Activated naive CD4-positive, alpha-beta T cell treated with anti-CD3 and anti-CD28 coated beads, Interleukin-2, amount 50 U/mL, for 24 hours (primary cell): ENCODE results near the gene ZNRF1.
"Not testable (repeated sequence)": the region's sequence is repeated elsewhere in the genome, so short reads cannot be mapped to it uniquely, and the experiment has no call there.

ENCODE experiments used
- H3K27ac Mint-ChIP-seq: one replicate; pipeline ENCODE4 v1.8.0; 2021; ENCODE audit warnings: mild to moderate bottlenecking, mixed read lengths
- H3K27me3 Mint-ChIP-seq: one replicate; pipeline ENCODE4 v1.8.0; 2021; ENCODE audit warnings: mixed read lengths
- H3K36me3 Mint-ChIP-seq: one replicate; pipeline ENCODE4 v1.8.0; 2021; ENCODE audit warnings: mixed read lengths
- H3K4me1 Mint-ChIP-seq: one replicate; pipeline ENCODE4 v1.8.0; 2021; ENCODE audit warnings: mixed read lengths
- H3K4me3 Mint-ChIP-seq: one replicate; pipeline ENCODE4 v1.8.0; 2021; ENCODE audit warnings: mild to moderate bottlenecking, mixed read lengths
- H3K9me3 Mint-ChIP-seq: one replicate; pipeline ENCODE4 v1.8.0; 2021; ENCODE audit warnings: mixed read lengths

The ZNRF1 gene

GRCh38 chr16:74991593-74992403 is 7.0 kb upstream of the ZNRF1 start:
- Mint-ChIP-seq H3K9me3 (no peaks in the 10 kb centered on the region), H3K4me1 (no peaks in the 10 kb centered on the region), H3K27ac (no peak overlapping the region), H3K4me3 (no peak overlapping the region), H3K36me3 (no peaks in the 10 kb centered on the region), H3K27me3 (peaks cover 2% of the 10 kb centered on the region)

DNA sequence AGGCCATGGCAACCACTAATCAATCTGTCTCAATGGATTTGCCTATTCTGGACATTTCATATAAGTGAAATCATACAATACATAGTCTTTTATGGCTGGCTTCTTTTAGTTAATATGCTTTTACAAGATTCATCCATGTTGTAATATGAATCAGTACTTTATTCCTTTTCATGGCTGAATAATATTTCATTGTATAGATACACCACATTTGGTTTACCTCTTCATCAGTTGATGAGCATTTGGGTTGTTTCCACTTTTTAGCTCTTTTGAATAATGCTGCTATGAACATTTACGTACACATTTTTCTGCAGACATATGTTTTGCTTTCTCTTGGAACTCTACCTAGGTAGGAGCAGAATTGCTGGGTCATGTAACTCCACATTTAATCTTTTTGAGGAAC is 2.8 kb upstream of the ZNRF1 start:
- Mint-ChIP-seq H3K27ac (no peak overlapping the region), H3K4me3 (no peak overlapping the region), H3K36me3 (no peaks in the 10 kb centered on the region), H3K9me3 (no peaks in the 10 kb centered on the region), H3K27me3 (peaks cover 2% of the 10 kb centered on the region), H3K4me1 (peaks cover 10% of the 10 kb centered on the region)

- Mint-ChIP-seq H3K27me3 (peaks cover 2% of the 10 kb centered on the region), H3K9me3 (no peaks in the 10 kb centered on the region), H3K36me3 (no peaks in the 10 kb centered on the region)
Observed at GRCh38 chr16:74997042-74997491, 1.8 kb upstream of the ZNRF1 start.

GRCh38 chr16:74999219-74999608 is 390 bp downstream of the ZNRF1 start:
- Mint-ChIP-seq H3K27ac (peak overlapping the region; percentile 10), H3K36me3 (no peaks in the 10 kb centered on the region), H3K4me1 (peaks cover 10% of the 10 kb centered on the region), H3K4me3 (peak overlapping the region; percentile 74), H3K9me3 (no peaks in the 10 kb centered on the region), H3K27me3 (peaks cover 2% of the 10 kb centered on the region)

More at GRCh38 chr16:74997042-74997491, 1.8 kb upstream of the ZNRF1 start:
- Mint-ChIP-seq H3K27ac (peak overlapping the region; percentile 21), H3K4me1 (peaks cover 10% of the 10 kb centered on the region), H3K4me3 (no peak overlapping the region)

- Mint-ChIP-seq H3K9me3 (no peaks in the 10 kb centered on the region), H3K4me1 (peaks cover 10% of the 10 kb centered on the region), H3K27ac (peak overlapping the region; percentile 31), H3K36me3 (no peaks in the 10 kb centered on the region), H3K27me3 (peaks cover 2% of the 10 kb centered on the region), H3K4me3 (peak overlapping the region; percentile 82)
Observed at GRCh38 chr16:74999609-75000480, 1.0 kb downstream of the ZNRF1 start.

GRCh38 chr16:75000481-75001081 is 1.8 kb downstream of the ZNRF1 start:
- Mint-ChIP-seq H3K4me1 (peaks cover 10% of the 10 kb centered on the region), H3K27ac (peak overlapping the region; percentile 31), H3K36me3 (no peaks in the 10 kb centered on the region), H3K9me3 (no peaks in the 10 kb centered on the region), H3K4me3 (peak overlapping the region; percentile 82), H3K27me3 (peaks cover 2% of the 10 kb centered on the region)

DNA sequence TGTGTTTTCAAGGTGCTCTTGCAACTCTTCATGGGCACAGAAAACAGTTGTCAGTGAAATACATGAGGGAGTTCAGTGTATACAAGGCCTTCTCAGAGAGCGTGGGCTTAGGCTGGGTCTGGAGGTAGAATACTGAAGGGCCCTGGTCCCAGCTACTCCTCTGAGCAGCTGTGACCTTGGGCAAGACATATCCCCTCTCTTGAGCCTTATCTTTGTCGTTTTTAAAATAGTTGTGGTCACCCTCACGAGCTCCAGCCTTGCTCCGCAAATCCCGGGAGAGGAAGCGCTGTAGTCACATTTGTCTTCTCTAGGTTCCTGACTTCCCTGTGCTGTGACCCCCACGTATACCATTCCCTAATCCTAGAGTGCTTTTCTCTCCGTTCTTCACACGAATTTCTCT is 3.6 kb downstream of the ZNRF1 start:
- H3K36me3 Mint-ChIP-seq = no peaks in the 10 kb centered on the region
- H3K9me3 Mint-ChIP-seq = no peaks in the 10 kb centered on the region
- H3K27ac Mint-ChIP-seq = no peak overlapping the region
- H3K4me1 Mint-ChIP-seq = peaks cover 10% of the 10 kb centered on the region
- H3K4me3 Mint-ChIP-seq = no peak overlapping the region
- no peaks in the 10 kb centered on the region for H3K27me3 Mint-ChIP-seq

DNA sequence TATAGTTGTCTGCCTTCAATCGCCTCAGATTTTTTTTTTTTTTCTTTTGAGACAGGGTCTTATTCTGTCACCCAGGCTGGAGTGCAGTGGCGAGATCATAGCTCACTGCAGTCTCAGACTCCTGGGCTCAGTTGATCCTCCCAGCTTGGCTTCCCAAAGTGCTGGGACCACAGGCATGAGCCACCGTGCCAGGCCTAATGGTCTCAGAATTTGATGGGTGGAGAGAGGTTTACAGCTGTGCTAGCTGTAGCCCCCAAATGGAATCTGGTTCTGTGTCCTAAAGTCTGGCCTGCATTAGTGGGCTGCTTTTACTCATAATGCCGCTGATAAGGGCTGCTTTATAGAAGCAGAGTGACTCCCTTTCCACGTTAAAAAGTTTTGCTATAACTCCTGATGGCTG is 5.1 kb downstream of the ZNRF1 start:
- H3K4me1 Mint-ChIP-seq = peaks cover 6% of the 10 kb centered on the region

DNA sequence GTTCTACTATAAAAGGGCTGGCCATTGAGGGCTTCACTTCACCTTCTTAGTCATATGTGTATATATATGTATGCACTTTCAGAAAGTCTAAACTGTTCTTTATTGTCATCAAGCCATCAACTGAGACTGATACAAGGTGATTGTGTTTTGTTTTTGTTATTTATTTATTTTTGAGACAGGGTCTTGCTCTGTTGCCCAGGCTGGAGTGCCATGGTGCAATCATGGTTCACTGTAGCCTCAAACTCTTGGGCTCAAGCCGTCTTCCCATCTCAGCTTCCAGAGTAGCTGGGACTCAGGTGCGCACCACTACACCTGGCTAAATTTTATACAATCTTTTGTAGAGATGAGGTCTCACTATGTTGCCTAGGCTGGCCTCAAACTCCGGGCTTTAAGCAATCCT is 5.6 kb downstream of the ZNRF1 start:
- Mint-ChIP-seq H3K27me3 (no peaks in the 10 kb centered on the region), H3K4me1 (peaks cover 6% of the 10 kb centered on the region)

More for the DNA sequence above, 5.1 kb downstream of the ZNRF1 start:
- Mint-ChIP-seq H3K36me3 (no peaks in the 10 kb centered on the region), H3K9me3 (no peaks in the 10 kb centered on the region), H3K27ac (no peak overlapping the region), H3K4me3 (no peak overlapping the region), H3K27me3 (no peaks in the 10 kb centered on the region)

GRCh38 chr16:75005697-75006096 is 6.9 kb downstream of the ZNRF1 start:
- H3K27me3 Mint-ChIP-seq = no peaks in the 10 kb centered on the region
- H3K36me3 Mint-ChIP-seq = no peaks in the 10 kb centered on the region
- no peaks in the 10 kb centered on the region for H3K9me3 Mint-ChIP-seq
- no peak overlapping the region for H3K4me3 Mint-ChIP-seq
- H3K27ac Mint-ChIP-seq = no peak overlapping the region
- peaks cover 3% of the 10 kb centered on the region for H3K4me1 Mint-ChIP-seq

More for the DNA sequence above, 5.6 kb downstream of the ZNRF1 start:
- Mint-ChIP-seq H3K36me3 (no peaks in the 10 kb centered on the region), H3K9me3 (no peaks in the 10 kb centered on the region), H3K4me3 (no peak overlapping the region), H3K27ac (no peak overlapping the region)

DNA sequence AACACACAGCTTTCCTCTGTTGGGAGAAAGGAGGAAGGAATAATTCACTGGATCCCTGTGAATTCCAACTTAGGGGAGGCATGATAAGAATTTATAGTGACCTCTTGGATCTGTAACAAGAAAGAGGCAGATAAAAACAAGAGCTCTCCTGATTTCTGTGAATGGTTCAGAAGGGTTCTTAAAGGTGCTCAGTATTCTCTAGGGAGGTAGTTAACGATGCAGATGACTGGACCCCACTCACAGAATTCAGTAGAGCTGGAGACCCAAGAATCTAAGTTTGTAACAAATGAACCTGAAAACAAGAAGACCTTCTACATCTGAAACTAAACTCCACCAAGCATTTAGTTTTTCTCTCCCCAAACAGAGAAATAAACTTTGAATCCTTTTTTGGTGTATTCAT is 8.6 kb downstream of the ZNRF1 start:
- no peak overlapping the region for H3K27ac Mint-ChIP-seq
- H3K4me3 Mint-ChIP-seq = no peak overlapping the region
- no peaks in the 10 kb centered on the region for H3K9me3 Mint-ChIP-seq
- H3K36me3 Mint-ChIP-seq = no peaks in the 10 kb centered on the region
- no peaks in the 10 kb centered on the region for H3K27me3 Mint-ChIP-seq
- H3K4me1 Mint-ChIP-seq = peaks cover 19% of the 10 kb centered on the region

- no peaks in the 10 kb centered on the region for H3K27me3 Mint-ChIP-seq
- H3K36me3 Mint-ChIP-seq = no peaks in the 10 kb centered on the region
- H3K4me3 Mint-ChIP-seq = no peak overlapping the region
- H3K9me3 Mint-ChIP-seq = no peaks in the 10 kb centered on the region
- no peak overlapping the region for H3K27ac Mint-ChIP-seq
- peaks cover 32% of the 10 kb centered on the region for H3K4me1 Mint-ChIP-seq
Observed at GRCh38 chr16:75010427-75010826, 11.6 kb downstream of the ZNRF1 start.

DNA sequence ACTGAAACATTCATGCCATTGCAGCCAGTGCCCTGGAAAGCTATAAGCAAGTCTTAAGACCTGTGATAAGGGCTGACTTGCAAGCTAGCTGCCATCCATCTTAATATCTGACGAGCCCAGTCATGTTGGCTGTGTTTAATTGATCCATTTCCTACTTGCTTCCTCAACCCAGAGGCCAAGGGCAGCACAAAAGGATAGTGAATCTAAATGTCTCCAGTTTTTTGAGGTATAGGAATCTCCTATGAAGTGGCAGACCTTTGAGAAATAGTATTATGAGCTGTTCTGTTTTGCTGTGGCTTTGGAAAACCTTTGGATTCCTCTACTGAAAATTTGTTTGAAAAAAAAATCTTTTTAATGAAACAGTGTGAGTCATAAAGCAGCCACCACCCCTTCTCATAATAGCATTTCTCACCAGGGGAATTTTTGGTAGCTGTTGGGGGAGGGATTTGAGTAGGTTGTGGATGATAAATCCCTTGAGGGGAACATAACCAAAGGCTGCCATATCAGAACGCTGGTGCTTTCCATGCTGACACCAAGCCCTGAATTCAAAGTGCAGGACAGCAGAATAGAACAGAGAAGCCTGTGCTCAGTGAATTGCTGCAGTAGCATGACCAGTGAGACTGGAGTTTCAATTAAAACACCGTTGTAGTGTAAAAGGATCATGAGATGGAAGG is 12.9 kb downstream of the ZNRF1 start:
- H3K36me3 Mint-ChIP-seq = no peaks in the 10 kb centered on the region
- H3K27ac Mint-ChIP-seq = peak overlapping the region; percentile 91
- H3K27me3 Mint-ChIP-seq = no peaks in the 10 kb centered on the region
- no peaks in the 10 kb centered on the region for H3K9me3 Mint-ChIP-seq
- H3K4me1 Mint-ChIP-seq = peaks cover 32% of the 10 kb centered on the region
- peak overlapping the region; percentile 70 for H3K4me3 Mint-ChIP-seq

DNA sequence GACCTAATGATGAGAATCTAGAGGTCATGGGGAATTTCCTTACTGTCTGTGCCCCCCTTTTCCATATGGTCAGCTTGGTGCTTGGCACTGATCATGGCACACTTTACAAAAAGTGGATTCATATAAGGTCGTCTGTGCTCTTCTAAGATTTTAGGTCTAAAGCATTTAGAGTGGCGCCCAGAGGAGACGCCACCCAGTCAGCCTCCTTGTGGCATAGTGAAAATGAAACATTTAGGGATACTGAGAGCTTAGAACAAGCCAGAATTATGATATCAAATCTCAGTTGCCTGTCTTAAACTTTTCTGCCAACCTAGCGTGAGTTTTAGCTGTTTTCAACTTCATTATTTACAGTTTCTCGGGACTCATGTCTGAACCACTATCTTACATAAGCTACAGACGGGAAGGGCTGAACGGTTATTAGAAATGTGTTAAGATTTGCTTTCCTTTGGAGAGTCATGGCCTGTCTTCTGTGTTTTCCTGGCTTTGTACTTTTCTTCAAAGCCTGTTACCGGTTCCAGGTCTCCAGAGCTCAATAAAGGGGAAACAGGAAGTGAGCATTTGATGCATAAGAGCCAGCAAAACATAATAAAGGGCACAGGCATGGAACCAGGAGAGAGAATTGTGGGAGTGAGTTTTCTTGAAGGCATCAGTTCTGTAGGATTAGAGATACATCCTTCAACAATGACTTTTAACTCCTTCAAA is 13.7 kb downstream of the ZNRF1 start:
- Mint-ChIP-seq H3K4me1 (peaks cover 32% of the 10 kb centered on the region), H3K4me3 (peak overlapping the region; percentile 11), H3K27me3 (no peaks in the 10 kb centered on the region), H3K9me3 (no peaks in the 10 kb centered on the region), H3K27ac (peak overlapping the region; percentile 91), H3K36me3 (no peaks in the 10 kb centered on the region)

- H3K4me3 Mint-ChIP-seq, H3K27me3 Mint-ChIP-seq, H3K36me3 Mint-ChIP-seq, H3K9me3 Mint-ChIP-seq, H3K27ac Mint-ChIP-seq: not testable (repeated sequence)
- H3K4me1 Mint-ChIP-seq = peaks cover 32% of the 10 kb centered on the region
Observed at GRCh38 chr16:75013123-75013522, 14.3 kb downstream of the ZNRF1 start.
